ENCODE results near the gene P2RY14. TPM values are rescaled to one million over a fixed set of nuclear protein-coding genes. Genes with fewer than 3 reads are reported as not detected.

Gene P2RY14
- total and polyA plus RNA-seq, 2 experiments from 2014 or later: 0.12 to 1.4 TPM

DNA sequence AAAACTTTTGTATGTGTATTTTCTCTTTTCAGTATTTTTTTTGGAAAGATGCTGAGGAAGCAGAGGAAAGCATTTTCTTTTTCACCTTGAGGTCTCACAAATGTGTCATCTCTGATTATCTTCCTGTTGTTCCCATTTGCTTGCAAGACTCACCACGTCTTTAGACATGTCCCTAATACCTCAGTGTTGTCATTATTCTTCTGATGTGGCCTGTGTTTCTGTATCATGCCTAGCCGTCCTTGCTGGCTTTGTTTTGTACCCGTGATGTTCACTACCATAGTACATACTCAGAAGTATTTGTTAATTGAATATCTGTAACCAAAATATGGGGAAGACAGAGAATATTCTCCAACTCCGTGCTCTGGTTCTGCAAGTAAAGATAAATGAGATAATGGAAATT, 5.0 kb upstream of the P2RY14 start:
- Histone ChIP-seq H3K4me1 (ENCODE audit: low read depth) (peaks cover 7% of the 10 kb centered on the region), H3K9me3 (ENCODE audit: low read depth) (no peaks in the 10 kb centered on the region), H3K27me3 (no peaks in the 10 kb centered on the region), H3K4me3 (no peak overlapping the region), H3K27ac (no peak overlapping the region), H3K36me3 (no peaks in the 10 kb centered on the region)
- DNase-seq (ENCODE audit: low read depth in 1 of 2, low spot score in 1 of 2): no peak
- TF ChIP-seq, protein P1, sequence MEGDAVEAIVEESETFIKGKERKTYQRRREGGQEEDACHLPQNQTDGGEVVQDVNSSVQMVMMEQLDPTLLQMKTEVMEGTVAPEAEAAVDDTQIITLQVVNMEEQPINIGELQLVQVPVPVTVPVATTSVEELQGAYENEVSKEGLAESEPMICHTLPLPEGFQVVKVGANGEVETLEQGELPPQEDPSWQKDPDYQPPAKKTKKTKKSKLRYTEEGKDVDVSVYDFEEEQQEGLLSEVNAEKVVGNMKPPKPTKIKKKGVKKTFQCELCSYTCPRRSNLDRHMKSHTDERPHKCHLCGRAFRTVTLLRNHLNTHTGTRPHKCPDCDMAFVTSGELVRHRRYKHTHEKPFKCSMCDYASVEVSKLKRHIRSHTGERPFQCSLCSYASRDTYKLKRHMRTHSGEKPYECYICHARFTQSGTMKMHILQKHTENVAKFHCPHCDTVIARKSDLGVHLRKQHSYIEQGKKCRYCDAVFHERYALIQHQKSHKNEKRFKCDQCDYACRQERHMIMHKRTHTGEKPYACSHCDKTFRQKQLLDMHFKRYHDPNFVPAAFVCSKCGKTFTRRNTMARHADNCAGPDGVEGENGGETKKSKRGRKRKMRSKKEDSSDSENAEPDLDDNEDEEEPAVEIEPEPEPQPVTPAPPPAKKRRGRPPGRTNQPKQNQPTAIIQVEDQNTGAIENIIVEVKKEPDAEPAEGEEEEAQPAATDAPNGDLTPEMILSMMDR (IDR thresholded peaks at IDR 0.05; ENCODE audit: low read depth, low read length): no peak

DNA sequence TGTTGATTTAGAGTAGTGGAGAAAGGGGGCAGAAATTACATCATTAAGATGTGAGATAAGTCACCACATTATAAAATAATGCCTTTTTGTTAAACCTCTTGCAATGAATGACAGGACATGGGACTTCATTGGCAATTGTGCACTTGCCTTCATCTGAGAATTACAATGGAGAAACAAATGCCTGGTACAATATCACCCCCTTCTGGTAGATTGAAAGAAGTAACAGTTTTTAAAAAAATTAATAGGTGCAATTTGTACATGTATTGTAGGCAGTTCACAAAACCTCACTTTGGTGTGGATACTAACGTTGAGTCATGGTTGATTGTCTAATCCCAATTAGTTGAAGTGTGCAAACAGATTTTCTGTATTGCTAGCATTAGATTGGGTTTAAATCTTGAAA, 4.6 kb upstream of the P2RY14 start:
- Histone ChIP-seq H3K9me3 (ENCODE audit: low read depth) (no peaks in the 10 kb centered on the region), H3K36me3 (no peaks in the 10 kb centered on the region), H3K27me3 (no peaks in the 10 kb centered on the region), H3K4me3 (no peak overlapping the region), H3K27ac (no peak overlapping the region), H3K4me1 (ENCODE audit: low read depth) (peaks cover 7% of the 10 kb centered on the region)
- TF ChIP-seq, protein P1 (IDR thresholded peaks at IDR 0.05; ENCODE audit: low read depth, low read length): peak; percentile 53
- DNase-seq (ENCODE audit: low read depth in 1 of 2, low spot score in 1 of 2): peak; percentile 53 to 79

DNA sequence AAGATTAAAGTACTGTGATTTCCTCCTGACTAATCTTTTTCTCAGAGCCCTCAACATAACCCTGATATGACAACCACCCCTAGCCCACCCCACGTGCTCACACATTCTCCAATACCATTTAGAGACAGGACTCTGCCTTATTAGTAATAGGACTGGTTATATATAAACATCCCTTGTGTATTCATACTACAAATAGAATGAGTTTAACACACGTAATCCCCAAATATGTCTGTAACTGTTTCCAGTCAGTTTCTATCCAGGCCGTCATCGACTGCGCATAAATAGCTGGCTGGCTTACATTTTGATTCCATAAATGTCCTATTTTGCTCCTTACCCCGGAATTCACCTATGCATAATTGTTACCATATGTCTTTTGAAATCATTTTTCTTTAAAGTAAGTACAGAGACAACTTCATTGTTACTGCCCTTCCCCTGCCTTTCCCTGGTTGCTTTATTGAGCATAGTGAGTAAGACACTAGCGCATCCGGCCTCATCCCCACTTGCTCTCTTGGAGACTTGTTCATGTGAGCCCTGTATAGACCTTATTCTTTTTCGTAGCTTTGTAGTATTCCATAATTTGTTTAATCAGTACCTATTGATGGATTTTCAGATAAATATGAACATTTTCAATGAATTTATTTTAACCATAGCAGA, 3.5 kb upstream of the P2RY14 start:
- H3K27me3 ChIP-seq: no peaks in the 10 kb centered on the region
- TF ChIP-seq, protein P1 (IDR thresholded peaks at IDR 0.05; ENCODE audit: low read depth, low read length): no peak
- no peaks in the 10 kb centered on the region for H3K9me3 ChIP-seq (ENCODE audit: low read depth)
- H3K36me3 ChIP-seq: no peaks in the 10 kb centered on the region
- DNase-seq (ENCODE audit: low read depth in 1 of 2, low spot score in 1 of 2): no peak
- H3K4me3 ChIP-seq: no peak overlapping the region
- no peak overlapping the region for H3K27ac ChIP-seq
- peaks cover 7% of the 10 kb centered on the region for H3K4me1 ChIP-seq (ENCODE audit: low read depth)

DNA sequence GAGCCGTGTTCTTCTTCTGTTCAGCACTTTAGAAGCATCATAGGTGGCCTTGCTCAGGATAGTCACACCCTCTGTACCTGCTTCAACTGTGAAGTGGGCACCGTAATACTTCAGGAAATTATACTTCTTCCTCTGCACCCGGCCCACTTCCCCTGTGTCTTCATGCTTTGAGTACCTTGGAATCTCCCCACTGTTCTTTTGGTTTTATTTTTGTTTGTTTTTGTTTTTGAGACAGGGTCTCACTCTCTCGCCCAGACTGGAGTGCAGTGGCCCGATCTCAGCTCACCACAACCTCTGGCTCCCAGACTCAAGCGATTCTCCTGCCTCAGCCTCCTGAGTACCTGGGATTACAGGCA, 1.7 kb downstream of the P2RY14 start:
- TF ChIP-seq, protein P1 (IDR thresholded peaks at IDR 0.05; ENCODE audit: low read depth, low read length): no peak
- no peak for DNase-seq (ENCODE audit: low read depth in 1 of 2, low spot score in 1 of 2)
- no peak overlapping the region for H3K27ac ChIP-seq
- no peaks in the 10 kb centered on the region for H3K27me3 ChIP-seq
- no peaks in the 10 kb centered on the region for H3K4me1 ChIP-seq (ENCODE audit: low read depth)
- no peaks in the 10 kb centered on the region for H3K9me3 ChIP-seq (ENCODE audit: low read depth)
- no peaks in the 10 kb centered on the region for H3K36me3 ChIP-seq
- H3K4me3 ChIP-seq: no peak overlapping the region

DNA sequence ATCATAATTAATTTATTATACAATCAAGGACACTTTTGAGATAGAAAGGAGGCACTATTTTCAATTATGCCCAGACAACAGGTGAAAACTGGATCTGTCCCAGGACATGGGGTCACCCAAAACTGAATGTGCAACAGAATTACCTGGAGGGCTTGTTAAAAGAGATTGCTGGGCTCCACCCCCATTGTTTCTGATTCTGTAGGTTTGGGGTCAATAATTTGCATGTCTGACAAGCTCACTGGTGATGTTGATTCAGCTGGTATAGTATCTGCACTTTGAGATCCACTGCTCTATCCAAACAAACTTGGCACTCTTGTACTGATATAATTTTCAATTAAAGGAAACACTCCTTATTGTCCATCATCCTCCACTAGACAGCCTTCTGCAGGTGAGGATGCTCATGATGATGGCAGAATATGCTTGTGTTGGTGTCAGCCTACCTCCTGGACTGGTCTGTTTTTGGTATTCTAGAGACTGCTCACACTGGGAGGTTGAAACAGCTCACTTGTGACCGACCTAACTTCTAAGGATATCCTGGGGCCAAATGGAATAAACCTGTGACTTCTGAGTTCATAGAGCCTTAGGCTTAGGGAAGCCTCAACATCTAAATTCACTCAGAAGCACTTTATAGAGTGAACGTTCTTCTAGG, 2.2 kb downstream of the P2RY14 start:
- no peak for DNase-seq (ENCODE audit: low read depth in 1 of 2, low spot score in 1 of 2)
- Histone ChIP-seq H3K27ac (no peak overlapping the region), H3K36me3 (no peaks in the 10 kb centered on the region), H3K4me3 (no peak overlapping the region), H3K9me3 (ENCODE audit: low read depth) (no peaks in the 10 kb centered on the region), H3K27me3 (no peaks in the 10 kb centered on the region), H3K4me1 (ENCODE audit: low read depth) (no peaks in the 10 kb centered on the region)
- TF ChIP-seq, protein P1 (IDR thresholded peaks at IDR 0.05; ENCODE audit: low read depth, low read length): no peak
